WTC11 (cell line): ENCODE results near the gene MFSD12. TPM values are rescaled to one million over a fixed set of nuclear protein-coding genes. Genes with fewer than 3 reads are reported as not detected.

Experiments used
- ATAC-seq: fragments of 200-7000 bp; cut with Tn5 transposase; 2 replicates; pipeline ENCODE4 v1.10.0; 2021; ENCODE audit warnings: mild to moderate bottlenecking, moderate library complexity
- CTCF ChIA-PET: fragments of 300-600 bp; sonication (Branson Sonifier 250); formaldehyde crosslinking; loops from one replicate; lab custom pipeline; 2021; ENCODE audit warnings: antibody characterized with exemption; lab: Charles Lee
- POLR2A ChIA-PET: fragments of 350-600 bp; sonication (Branson Sonifier 250); formaldehyde crosslinking; loops from one replicate; lab custom pipeline; 2021; ENCODE audit warnings: antibody characterized with exemption; lab: Charles Lee
- DNase-seq: peaks from one replicate; pipeline ENCODE4 v3.0.0; 2021; ENCODE audit warnings: low spot score
- H3K27ac Mint-ChIP-seq: 2 replicates; pipeline ENCODE4 v1.8.0; 2021; ENCODE audit warnings: mixed read lengths
- H3K27me3 Mint-ChIP-seq: 2 replicates; pipeline ENCODE4 v1.8.0; 2021; ENCODE audit warnings: low read depth, mild to moderate bottlenecking, moderate library complexity, mixed read lengths
- H3K36me3 Mint-ChIP-seq: 2 replicates; pipeline ENCODE4 v1.8.0; 2021; ENCODE audit warnings: mixed read lengths
- H3K4me1 Mint-ChIP-seq: 2 replicates; pipeline ENCODE4 v1.8.0; 2022; ENCODE audit warnings: mixed read lengths
- H3K4me3 Mint-ChIP-seq: 2 replicates; pipeline ENCODE4 v1.8.0; 2021; ENCODE audit warnings: mild to moderate bottlenecking, moderate library complexity, mixed read lengths
- H3K9me3 Mint-ChIP-seq: 2 replicates; pipeline ENCODE4 v1.8.0; 2021; ENCODE audit warnings: mixed read lengths
- CBFB ChIP-seq: sonication (generic); formaldehyde crosslinking; IDR thresholded peaks from 2 replicates; pipeline ENCODE4 v1.8.1; 2022; ENCODE audit warnings: mild to moderate bottlenecking, low read depth, missing genetic modification reagents
- ERG ChIP-seq: fragments of 250-450 bp; sonication (Bioruptor Pico); IDR thresholded peaks from 2 replicates; pipeline ENCODE4 v1.8.0; 2021; ENCODE audit warnings: mild to moderate bottlenecking
- ETV6 ChIP-seq: sonication (generic); formaldehyde crosslinking; IDR thresholded peaks from 2 replicates; pipeline ENCODE4 v1.8.1; 2022; ENCODE audit warnings: mild to moderate bottlenecking, missing genetic modification reagents
- GRHL2 ChIP-seq: fragments of 250-450 bp; sonication (Bioruptor Pico); IDR thresholded peaks from 2 replicates; pipeline ENCODE4 v1.8.0; 2022; ENCODE audit warnings: mild to moderate bottlenecking, moderate library complexity; ENCODE audit not compliant: insufficient replicate concordance, severe bottlenecking
- GTF2I ChIP-seq: fragments of 250-450 bp; sonication (Bioruptor Pico); conservative IDR thresholded peaks from 2 replicates; pipeline ENCODE4 v1.4.0; 2021; ENCODE audit warnings: mild to moderate bottlenecking
- IRF1 ChIP-seq: sonication (generic); formaldehyde crosslinking; IDR thresholded peaks from 2 replicates; pipeline ENCODE4 v1.8.0; 2023; ENCODE audit warnings: missing genetic modification reagents
- MXD4 ChIP-seq: fragments of 250-450 bp; sonication (Bioruptor Pico); IDR thresholded peaks from 2 replicates; pipeline ENCODE4 v1.8.0; 2021; ENCODE audit warnings: mild to moderate bottlenecking, moderate library complexity, borderline replicate concordance
- MYBL2 ChIP-seq: sonication (generic); formaldehyde crosslinking; IDR thresholded peaks from 2 replicates; pipeline ENCODE4 v1.8.1; 2023; ENCODE audit warnings: mild to moderate bottlenecking, moderate library complexity, missing genetic modification reagents
- NFATC4 ChIP-seq: fragments of 250-450 bp; sonication (Bioruptor Pico); IDR thresholded peaks from 2 replicates; pipeline ENCODE4 v1.9.0; 2021; ENCODE audit warnings: mild to moderate bottlenecking
- OVOL2 ChIP-seq: fragments of 250-450 bp; sonication (Bioruptor Pico); IDR thresholded peaks from 2 replicates; pipeline ENCODE4 v1.9.0; 2021; ENCODE audit warnings: mild to moderate bottlenecking, borderline replicate concordance
- SMAD4 ChIP-seq: sonication (generic); formaldehyde crosslinking; IDR thresholded peaks from 2 replicates; pipeline ENCODE4 v1.8.0; 2022; ENCODE audit warnings: mild to moderate bottlenecking, missing genetic modification reagents
- USF1 ChIP-seq: sonication (generic); formaldehyde crosslinking; IDR thresholded peaks from 2 replicates; pipeline ENCODE4 v1.8.0; 2022; ENCODE audit warnings: mild to moderate bottlenecking, missing genetic modification reagents
- ZNF396 ChIP-seq: fragments of 250-450 bp; sonication (Bioruptor Pico); IDR thresholded peaks from 2 replicates; pipeline ENCODE4 v1.8.0; 2021; ENCODE audit warnings: mild to moderate bottlenecking, moderate library complexity, borderline replicate concordance
- total RNA-seq: library from RNA; stranded (reverse); gene quantifications from 3 replicates; pipeline ENCODE4 v1.2.3, GENCODE V29; 2021
- TF ChIP-seq, protein P1 (sequence below): fragments of 250-450 bp; sonication (Bioruptor Pico); conservative IDR thresholded peaks from 2 replicates; pipeline ENCODE4 v1.9.0; 2021; ENCODE audit warnings: mild to moderate bottlenecking
- TF ChIP-seq, protein P2 (sequence below): sonication (generic); formaldehyde crosslinking; IDR thresholded peaks from 2 replicates; pipeline ENCODE4 v1.8.1; 2023; ENCODE audit warnings: mild to moderate bottlenecking, missing genetic modification reagents, moderate library complexity
- TF ChIP-seq, protein P3 (sequence below): fragments of 250-450 bp; sonication (Bioruptor Pico); IDR thresholded peaks from 2 replicates; pipeline ENCODE4 v2.1.2; 2022; ENCODE audit warnings: mild to moderate bottlenecking, moderate library complexity
- TF ChIP-seq, protein P4 (sequence below): sonication (generic); formaldehyde crosslinking; IDR thresholded peaks from 2 replicates; pipeline ENCODE4 v1.8.0; 2022; ENCODE audit warnings: mild to moderate bottlenecking, missing genetic modification reagents
- TF ChIP-seq, protein P5 (sequence below): sonication (generic); formaldehyde crosslinking; IDR thresholded peaks from 2 replicates; pipeline ENCODE4 v1.8.0; 2022; ENCODE audit warnings: missing genetic modification reagents

Gene MFSD12
- total RNA-seq, 1 experiment from 2014 or later, result 59.9 TPM

GRCh38 chr19:3557461-3558248 lies at the start of gene MFSD12 (continued):
- TF ChIP-seq ERG (CRISPR knock-in tag) (no peak), IRF1 (CRISPR knock-in tag) (0 out of 2 replicates have a peak, but pooled peaks have one; percentile 13), CBFB (0 out of 2 replicates have a peak, but pooled peaks have one; percentile 50), ZNF396 (no peak), USF1 (CRISPR knock-in tag) (no peak), GRHL2 (CRISPR knock-in tag) (no peak), ETV6 (CRISPR knock-in tag) (no peak; the same call in 1 of the 2 replicates), SMAD4 (CRISPR knock-in tag) (no peak), GTF2I (CRISPR knock-in tag) (no peak), NFATC4 (no peak), MXD4 (CRISPR knock-in tag) (no peak), MYBL2 (CRISPR knock-in tag) (peak; percentile 43; the same call in 1 of the 2 replicates), OVOL2 (CRISPR knock-in tag) (no peak)
- TF ChIP-seq, protein P1, sequence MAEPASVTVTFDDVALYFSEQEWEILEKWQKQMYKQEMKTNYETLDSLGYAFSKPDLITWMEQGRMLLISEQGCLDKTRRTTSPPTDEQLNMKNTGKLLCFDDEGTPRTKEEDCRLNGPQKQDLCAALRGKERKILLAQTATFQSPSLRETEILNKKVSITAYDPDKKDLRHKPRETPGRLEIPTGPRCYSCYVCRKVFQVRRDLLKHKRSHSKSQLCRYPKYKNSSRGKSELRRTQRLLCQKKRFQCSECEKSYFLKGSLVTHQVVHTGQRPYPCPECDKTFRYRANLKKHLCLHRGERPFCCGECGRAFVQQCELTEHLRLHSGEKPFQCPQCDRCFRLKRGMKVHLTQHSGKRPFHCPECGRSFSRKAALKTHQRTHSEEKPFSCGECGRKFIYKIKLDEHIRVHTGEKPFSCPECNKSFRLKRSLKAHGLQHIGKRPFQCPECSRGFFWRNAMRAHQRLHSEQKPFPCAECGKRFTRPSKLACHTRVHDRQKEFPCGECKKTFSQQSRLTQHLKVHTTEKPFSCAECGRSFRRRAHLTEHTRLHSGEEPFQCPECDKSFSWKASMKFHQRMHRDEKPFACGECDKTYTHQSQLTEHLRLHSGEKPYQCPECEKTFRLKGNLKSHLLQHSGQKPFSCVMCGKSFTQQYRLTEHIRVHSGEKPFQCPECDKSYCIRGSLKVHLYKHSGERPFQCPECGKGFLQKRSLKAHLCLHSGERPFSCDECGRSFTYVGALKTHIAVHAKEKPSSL (CRISPR knock-in tag), result no peak
- TF ChIP-seq, protein P2, sequence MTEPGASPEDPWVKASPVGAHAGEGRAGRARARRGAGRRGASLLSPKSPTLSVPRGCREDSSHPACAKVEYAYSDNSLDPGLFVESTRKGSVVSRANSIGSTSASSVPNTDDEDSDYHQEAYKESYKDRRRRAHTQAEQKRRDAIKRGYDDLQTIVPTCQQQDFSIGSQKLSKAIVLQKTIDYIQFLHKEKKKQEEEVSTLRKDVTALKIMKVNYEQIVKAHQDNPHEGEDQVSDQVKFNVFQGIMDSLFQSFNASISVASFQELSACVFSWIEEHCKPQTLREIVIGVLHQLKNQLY, result no peak
- TF ChIP-seq, protein P3, sequence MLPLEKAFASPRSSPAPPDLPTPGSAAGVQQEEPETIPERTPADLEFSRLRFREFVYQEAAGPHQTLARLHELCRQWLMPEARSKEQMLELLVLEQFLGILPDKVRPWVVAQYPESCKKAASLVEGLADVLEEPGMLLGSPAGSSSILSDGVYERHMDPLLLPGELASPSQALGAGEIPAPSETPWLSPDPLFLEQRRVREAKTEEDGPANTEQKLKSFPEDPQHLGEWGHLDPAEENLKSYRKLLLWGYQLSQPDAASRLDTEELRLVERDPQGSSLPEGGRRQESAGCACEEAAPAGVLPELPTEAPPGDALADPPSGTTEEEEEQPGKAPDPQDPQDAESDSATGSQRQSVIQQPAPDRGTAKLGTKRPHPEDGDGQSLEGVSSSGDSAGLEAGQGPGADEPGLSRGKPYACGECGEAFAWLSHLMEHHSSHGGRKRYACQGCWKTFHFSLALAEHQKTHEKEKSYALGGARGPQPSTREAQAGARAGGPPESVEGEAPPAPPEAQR (CRISPR knock-in tag), result no peak

GRCh38 chr19:3606690-3607289 lies 49.4 kb upstream of the MFSD12 start, which contains the start of gene TBXA2R:
TSS of gene TBXA2R (minus strand) at chr19:3606875. CDS start at chr19:3600634, 6,241 bp downstream.
- Mint-ChIP-seq H3K4me1 (peaks cover 11% of the 10 kb centered on the region), H3K9me3 (no peaks in the 10 kb centered on the region), H3K27me3 (no peaks in the 10 kb centered on the region), H3K4me3 (peak within 1 kb of the TSS; percentile 68), H3K27ac (no peak within 1 kb of the TSS), H3K36me3 (no peaks in the 10 kb centered on the region; the same call in 1 of the 2 replicates)
- peak; percentile 53 for ATAC-seq
- ChIA-PET POLR2A (interaction anchor here (0.5 kb wide), 1 partner anchor 1144 kb away, joined by 3 read pairs; no protein-coding TSS in a partner anchor), CTCF (interaction anchor here (0.7 to 1.7 kb wide), 3 partner anchors 16 to 30 kb away, joined by 3 to 13 read pairs (median 7); no protein-coding TSS in a partner anchor)
- TF ChIP-seq, protein P4, sequence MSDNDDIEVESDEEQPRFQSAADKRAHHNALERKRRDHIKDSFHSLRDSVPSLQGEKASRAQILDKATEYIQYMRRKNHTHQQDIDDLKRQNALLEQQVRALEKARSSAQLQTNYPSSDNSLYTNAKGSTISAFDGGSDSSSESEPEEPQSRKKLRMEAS, result peak; percentile 18; the same call in 1 of the 2 replicates
- TF ChIP-seq MXD4 (CRISPR knock-in tag), result no peak
- TF ChIP-seq, protein P5, sequence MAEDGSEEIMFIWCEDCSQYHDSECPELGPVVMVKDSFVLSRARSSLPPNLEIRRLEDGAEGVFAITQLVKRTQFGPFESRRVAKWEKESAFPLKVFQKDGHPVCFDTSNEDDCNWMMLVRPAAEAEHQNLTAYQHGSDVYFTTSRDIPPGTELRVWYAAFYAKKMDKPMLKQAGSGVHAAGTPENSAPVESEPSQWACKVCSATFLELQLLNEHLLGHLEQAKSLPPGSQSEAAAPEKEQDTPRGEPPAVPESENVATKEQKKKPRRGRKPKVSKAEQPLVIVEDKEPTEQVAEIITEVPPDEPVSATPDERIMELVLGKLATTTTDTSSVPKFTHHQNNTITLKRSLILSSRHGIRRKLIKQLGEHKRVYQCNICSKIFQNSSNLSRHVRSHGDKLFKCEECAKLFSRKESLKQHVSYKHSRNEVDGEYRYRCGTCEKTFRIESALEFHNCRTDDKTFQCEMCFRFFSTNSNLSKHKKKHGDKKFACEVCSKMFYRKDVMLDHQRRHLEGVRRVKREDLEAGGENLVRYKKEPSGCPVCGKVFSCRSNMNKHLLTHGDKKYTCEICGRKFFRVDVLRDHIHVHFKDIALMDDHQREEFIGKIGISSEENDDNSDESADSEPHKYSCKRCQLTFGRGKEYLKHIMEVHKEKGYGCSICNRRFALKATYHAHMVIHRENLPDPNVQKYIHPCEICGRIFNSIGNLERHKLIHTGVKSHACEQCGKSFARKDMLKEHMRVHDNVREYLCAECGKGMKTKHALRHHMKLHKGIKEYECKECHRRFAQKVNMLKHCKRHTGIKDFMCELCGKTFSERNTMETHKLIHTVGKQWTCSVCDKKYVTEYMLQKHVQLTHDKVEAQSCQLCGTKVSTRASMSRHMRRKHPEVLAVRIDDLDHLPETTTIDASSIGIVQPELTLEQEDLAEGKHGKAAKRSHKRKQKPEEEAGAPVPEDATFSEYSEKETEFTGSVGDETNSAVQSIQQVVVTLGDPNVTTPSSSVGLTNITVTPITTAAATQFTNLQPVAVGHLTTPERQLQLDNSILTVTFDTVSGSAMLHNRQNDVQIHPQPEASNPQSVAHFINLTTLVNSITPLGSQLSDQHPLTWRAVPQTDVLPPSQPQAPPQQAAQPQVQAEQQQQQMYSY (CRISPR knock-in tag), result peak; percentile 26; the same call in 1 of the 2 replicates
- DNase-seq, result peak; percentile 77
